HEK293 (cell line): Measurements from ENCODE around the gene TPGS1.

Source experiments
- GLI4 ChIP-seq: fragments of 450-650 bp; formaldehyde crosslinking; IDR thresholded peaks from 2 replicates; pipeline ENCODE4 v1.5.1; 2016; ENCODE audit warnings: missing biosample characterization, missing genetic modification characterization
- KLF1 ChIP-seq: fragments of 450-650 bp; formaldehyde crosslinking; IDR thresholded peaks from 2 replicates; pipeline ENCODE4 v1.5.1; 2016; ENCODE audit warnings: missing biosample characterization, missing genetic modification characterization
- KLF16 ChIP-seq: fragments of 450-650 bp; formaldehyde crosslinking; IDR thresholded peaks from 2 replicates; pipeline ENCODE4 v1.5.1; 2017; ENCODE audit warnings: missing biosample characterization, missing genetic modification characterization
- SP2 ChIP-seq: fragments of 450-650 bp; formaldehyde crosslinking; IDR thresholded peaks from 2 replicates; pipeline ENCODE4 v1.5.1; 2016; ENCODE audit warnings: missing biosample characterization, missing genetic modification characterization
- ZEB2 ChIP-seq: fragments of 450-650 bp; formaldehyde crosslinking; IDR thresholded peaks from 2 replicates; pipeline ENCODE4 v1.5.1; 2016; ENCODE audit warnings: missing biosample characterization, missing genetic modification characterization
- ZNF10 ChIP-seq: fragments of 450-650 bp; formaldehyde crosslinking; IDR thresholded peaks from 2 replicates; pipeline ENCODE4 v1.5.1; 2017; ENCODE audit warnings: missing biosample characterization, missing genetic modification characterization
- ZNF114 ChIP-seq: fragments of 450-650 bp; formaldehyde crosslinking; IDR thresholded peaks from 2 replicates; pipeline ENCODE4 v1.5.0; 2017; ENCODE audit warnings: missing biosample characterization, missing genetic modification characterization
- ZNF133 ChIP-seq: fragments of 450-650 bp; formaldehyde crosslinking; IDR thresholded peaks from 2 replicates; pipeline ENCODE4 v1.5.1; 2016; ENCODE audit warnings: missing biosample characterization, missing genetic modification characterization
- ZNF157 ChIP-seq: fragments of 450-650 bp; formaldehyde crosslinking; IDR thresholded peaks from 2 replicates; pipeline ENCODE4 v1.5.1; 2016; ENCODE audit warnings: missing biosample characterization, missing genetic modification characterization
- ZNF16 ChIP-seq: fragments of 450-650 bp; formaldehyde crosslinking; IDR thresholded peaks from 2 replicates; pipeline ENCODE4 v1.5.1; 2016; ENCODE audit warnings: low read depth, missing biosample characterization, missing genetic modification characterization
- ZNF175 ChIP-seq: fragments of 450-650 bp; formaldehyde crosslinking; IDR thresholded peaks from 2 replicates; pipeline ENCODE4 v1.5.1; 2016; ENCODE audit warnings: missing biosample characterization, missing genetic modification characterization
- ZNF2 ChIP-seq: fragments of 450-650 bp; formaldehyde crosslinking; IDR thresholded peaks from 2 replicates; pipeline ENCODE4 v1.5.1; 2016; ENCODE audit warnings: missing biosample characterization, missing genetic modification characterization
- ZNF248 ChIP-seq: fragments of 450-650 bp; formaldehyde crosslinking; IDR thresholded peaks from 2 replicates; pipeline ENCODE4 v1.5.1; 2017; ENCODE audit warnings: missing biosample characterization, missing genetic modification characterization
- ZNF292 ChIP-seq: fragments of 450-650 bp; formaldehyde crosslinking; IDR thresholded peaks from 2 replicates; pipeline ENCODE4 v1.5.1; 2016; ENCODE audit warnings: low read depth, missing biosample characterization, missing genetic modification characterization, borderline replicate concordance
- ZNF302 ChIP-seq: fragments of 450-650 bp; formaldehyde crosslinking; IDR thresholded peaks from 2 replicates; pipeline ENCODE4 v1.5.1; 2016; ENCODE audit warnings: missing biosample characterization, missing genetic modification characterization, low read depth
- ZNF530 ChIP-seq: fragments of 450-650 bp; formaldehyde crosslinking; IDR thresholded peaks from 2 replicates; pipeline ENCODE4 v1.5.1; 2016; ENCODE audit warnings: low read depth, missing biosample characterization, missing genetic modification characterization
- ZNF600 ChIP-seq: fragments of 450-650 bp; formaldehyde crosslinking; IDR thresholded peaks from 2 replicates; pipeline ENCODE4 v1.5.1; 2016; ENCODE audit warnings: missing biosample characterization, missing genetic modification characterization
- ZNF660 ChIP-seq: fragments of 450-650 bp; IDR thresholded peaks from 2 replicates; pipeline ENCODE4 v1.5.1; 2018; ENCODE audit warnings: missing biosample characterization, mild to moderate bottlenecking, missing genetic modification characterization
- ZNF768 ChIP-seq: fragments of 450-650 bp; formaldehyde crosslinking; IDR thresholded peaks from 2 replicates; pipeline ENCODE4 v1.5.1; 2018; ENCODE audit warnings: missing biosample characterization, mild to moderate bottlenecking, missing genetic modification characterization
- ZSCAN30 ChIP-seq: fragments of 450-650 bp; IDR thresholded peaks from 2 replicates; pipeline ENCODE4 v1.5.1; 2018; ENCODE audit warnings: missing biosample characterization, mild to moderate bottlenecking, missing genetic modification characterization, moderate library complexity
- TF ChIP-seq, protein P1 (sequence below): fragments of 450-650 bp; formaldehyde crosslinking; conservative IDR thresholded peaks from 2 replicates; pipeline ENCODE4 v1.5.1; 2016; ENCODE audit warnings: low read depth, missing biosample characterization, missing genetic modification characterization
- TF ChIP-seq, protein P2 (sequence below): fragments of 450-650 bp; formaldehyde crosslinking; IDR thresholded peaks from 2 replicates; pipeline ENCODE4 v1.5.1; 2016; ENCODE audit warnings: missing biosample characterization, missing genetic modification characterization
- TF ChIP-seq, protein P3 (sequence below): fragments of 450-650 bp; formaldehyde crosslinking; IDR thresholded peaks from 2 replicates; pipeline ENCODE4 v1.5.1; 2016; ENCODE audit warnings: missing biosample characterization, missing genetic modification characterization
- TF ChIP-seq, protein P4 (sequence below): fragments of 450-650 bp; formaldehyde crosslinking; IDR thresholded peaks from 2 replicates; pipeline ENCODE4 v1.5.1; 2016; ENCODE audit warnings: missing biosample characterization, missing genetic modification characterization
- TF ChIP-seq, protein P5 (sequence below): fragments of 450-650 bp; formaldehyde crosslinking; optimal IDR thresholded peaks from 2 replicates; pipeline ENCODE3; 2016; ENCODE audit warnings: missing biosample characterization, mild to moderate bottlenecking, missing genetic modification characterization
- TF ChIP-seq, protein P6 (sequence below): fragments of 450-650 bp; IDR thresholded peaks from 2 replicates; pipeline ENCODE4 v1.5.1; 2018; ENCODE audit warnings: missing biosample characterization, missing genetic modification characterization

The TPGS1 gene

DNA sequence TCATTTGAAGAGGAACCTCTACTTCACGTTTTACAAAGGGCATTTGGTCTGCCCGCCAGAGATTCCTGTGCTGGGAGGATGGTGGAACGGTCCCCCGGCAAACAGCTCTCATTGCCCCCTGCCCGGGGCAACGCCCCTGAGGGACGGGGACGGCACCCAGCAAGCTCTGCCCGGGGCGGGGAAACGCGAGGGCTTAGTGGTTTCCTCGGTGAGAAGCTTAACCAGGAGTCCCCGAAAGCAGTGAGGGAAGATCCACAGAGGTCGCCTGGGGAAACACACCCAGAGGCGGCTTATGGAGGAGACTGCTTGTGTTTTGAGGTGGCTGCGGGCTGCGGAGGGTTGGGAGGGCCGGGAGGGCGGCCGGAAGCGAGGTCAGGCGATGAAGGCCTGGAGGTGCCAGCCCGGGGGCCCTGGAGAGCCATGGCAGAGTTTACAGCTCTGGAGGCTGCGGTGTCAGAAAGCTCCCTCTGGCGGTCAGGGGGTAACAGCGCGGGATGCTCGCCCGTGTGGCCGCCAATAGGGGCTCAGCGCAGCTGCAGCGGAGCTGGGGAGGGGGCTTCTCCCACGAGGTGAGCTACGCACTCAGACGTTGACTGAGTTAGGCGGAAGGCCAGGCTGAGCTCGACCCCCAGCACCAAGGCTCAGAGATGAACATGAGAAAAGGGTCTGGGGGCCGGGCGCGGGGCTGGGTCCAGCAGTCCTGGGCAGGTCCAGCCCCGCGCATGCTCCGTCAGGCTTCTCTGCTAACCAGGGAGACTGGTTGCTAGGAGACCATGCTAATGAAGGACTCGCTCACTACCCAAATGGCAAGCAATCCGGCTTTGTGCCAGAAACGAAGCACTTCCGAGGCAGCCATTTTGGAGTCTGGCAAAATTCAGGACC, 652 bp upstream of the TPGS1 start (continued):
- TF ChIP-seq ZNF660 (tag by site-specific recombination) (peak; percentile 90), KLF16 (tag by site-specific recombination) (peak; percentile 50; the same call in 1 of the 2 replicates), ZNF292 (tag by site-specific recombination) (no peak), ZNF530 (tag by site-specific recombination) (no peak), ZNF133 (tag by site-specific recombination) (no peak), ZNF16 (tag by site-specific recombination) (peak; percentile 87), ZNF768 (tag by site-specific recombination) (no peak), SP2 (tag by site-specific recombination) (peak; percentile 53), ZNF114 (tag by site-specific recombination) (no peak), ZNF157 (tag by site-specific recombination) (no peak), ZNF10 (tag by site-specific recombination) (no peak), KLF1 (tag by site-specific recombination) (peak; percentile 30; the same call in 1 of the 2 replicates), ZNF600 (peak; percentile 68), GLI4 (tag by site-specific recombination) (no peak; the same call in 1 of the 2 replicates), ZNF302 (tag by site-specific recombination) (no peak), ZEB2 (tag by site-specific recombination) (no peak), ZSCAN30 (tag by site-specific recombination) (peak; percentile 43; the same call in 1 of the 2 replicates), ZNF175 (tag by site-specific recombination) (no peak), ZNF2 (tag by site-specific recombination) (peak; percentile 95), ZNF248 (tag by site-specific recombination) (no peak)
- TF ChIP-seq, protein P1, sequence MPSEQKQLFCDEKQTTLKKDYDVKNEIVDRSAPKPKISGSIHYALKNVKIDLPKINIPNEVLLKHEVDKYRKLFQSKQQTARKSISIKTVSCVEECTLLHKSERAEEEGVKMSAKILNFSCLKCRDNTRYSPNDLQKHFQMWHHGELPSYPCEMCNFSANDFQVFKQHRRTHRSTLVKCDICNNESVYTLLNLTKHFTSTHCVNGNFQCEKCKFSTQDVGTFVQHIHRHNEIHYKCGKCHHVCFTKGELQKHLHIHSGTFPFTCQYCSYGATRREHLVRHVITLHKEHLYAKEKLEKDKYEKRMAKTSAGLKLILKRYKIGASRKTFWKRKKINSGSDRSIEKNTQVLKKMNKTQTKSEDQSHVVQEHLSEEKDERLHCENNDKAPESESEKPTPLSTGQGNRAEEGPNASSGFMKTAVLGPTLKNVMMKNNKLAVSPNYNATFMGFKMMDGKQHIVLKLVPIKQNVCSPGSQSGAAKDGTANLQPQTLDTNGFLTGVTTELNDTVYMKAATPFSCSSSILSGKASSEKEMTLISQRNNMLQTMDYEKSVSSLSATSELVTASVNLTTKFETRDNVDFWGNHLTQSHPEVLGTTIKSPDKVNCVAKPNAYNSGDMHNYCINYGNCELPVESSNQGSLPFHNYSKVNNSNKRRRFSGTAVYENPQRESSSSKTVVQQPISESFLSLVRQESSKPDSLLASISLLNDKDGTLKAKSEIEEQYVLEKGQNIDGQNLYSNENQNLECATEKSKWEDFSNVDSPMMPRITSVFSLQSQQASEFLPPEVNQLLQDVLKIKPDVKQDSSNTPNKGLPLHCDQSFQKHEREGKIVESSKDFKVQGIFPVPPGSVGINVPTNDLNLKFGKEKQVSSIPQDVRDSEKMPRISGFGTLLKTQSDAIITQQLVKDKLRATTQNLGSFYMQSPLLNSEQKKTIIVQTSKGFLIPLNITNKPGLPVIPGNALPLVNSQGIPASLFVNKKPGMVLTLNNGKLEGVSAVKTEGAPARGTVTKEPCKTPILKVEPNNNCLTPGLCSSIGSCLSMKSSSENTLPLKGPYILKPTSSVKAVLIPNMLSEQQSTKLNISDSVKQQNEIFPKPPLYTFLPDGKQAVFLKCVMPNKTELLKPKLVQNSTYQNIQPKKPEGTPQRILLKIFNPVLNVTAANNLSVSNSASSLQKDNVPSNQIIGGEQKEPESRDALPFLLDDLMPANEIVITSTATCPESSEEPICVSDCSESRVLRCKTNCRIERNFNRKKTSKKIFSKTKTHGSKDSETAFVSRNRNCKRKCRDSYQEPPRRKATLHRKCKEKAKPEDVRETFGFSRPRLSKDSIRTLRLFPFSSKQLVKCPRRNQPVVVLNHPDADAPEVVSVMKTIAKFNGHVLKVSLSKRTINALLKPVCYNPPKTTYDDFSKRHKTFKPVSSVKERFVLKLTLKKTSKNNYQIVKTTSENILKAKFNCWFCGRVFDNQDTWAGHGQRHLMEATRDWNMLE: 0 out of 2 replicates have a peak, but pooled peaks have one; percentile 21
- TF ChIP-seq, protein P2, sequence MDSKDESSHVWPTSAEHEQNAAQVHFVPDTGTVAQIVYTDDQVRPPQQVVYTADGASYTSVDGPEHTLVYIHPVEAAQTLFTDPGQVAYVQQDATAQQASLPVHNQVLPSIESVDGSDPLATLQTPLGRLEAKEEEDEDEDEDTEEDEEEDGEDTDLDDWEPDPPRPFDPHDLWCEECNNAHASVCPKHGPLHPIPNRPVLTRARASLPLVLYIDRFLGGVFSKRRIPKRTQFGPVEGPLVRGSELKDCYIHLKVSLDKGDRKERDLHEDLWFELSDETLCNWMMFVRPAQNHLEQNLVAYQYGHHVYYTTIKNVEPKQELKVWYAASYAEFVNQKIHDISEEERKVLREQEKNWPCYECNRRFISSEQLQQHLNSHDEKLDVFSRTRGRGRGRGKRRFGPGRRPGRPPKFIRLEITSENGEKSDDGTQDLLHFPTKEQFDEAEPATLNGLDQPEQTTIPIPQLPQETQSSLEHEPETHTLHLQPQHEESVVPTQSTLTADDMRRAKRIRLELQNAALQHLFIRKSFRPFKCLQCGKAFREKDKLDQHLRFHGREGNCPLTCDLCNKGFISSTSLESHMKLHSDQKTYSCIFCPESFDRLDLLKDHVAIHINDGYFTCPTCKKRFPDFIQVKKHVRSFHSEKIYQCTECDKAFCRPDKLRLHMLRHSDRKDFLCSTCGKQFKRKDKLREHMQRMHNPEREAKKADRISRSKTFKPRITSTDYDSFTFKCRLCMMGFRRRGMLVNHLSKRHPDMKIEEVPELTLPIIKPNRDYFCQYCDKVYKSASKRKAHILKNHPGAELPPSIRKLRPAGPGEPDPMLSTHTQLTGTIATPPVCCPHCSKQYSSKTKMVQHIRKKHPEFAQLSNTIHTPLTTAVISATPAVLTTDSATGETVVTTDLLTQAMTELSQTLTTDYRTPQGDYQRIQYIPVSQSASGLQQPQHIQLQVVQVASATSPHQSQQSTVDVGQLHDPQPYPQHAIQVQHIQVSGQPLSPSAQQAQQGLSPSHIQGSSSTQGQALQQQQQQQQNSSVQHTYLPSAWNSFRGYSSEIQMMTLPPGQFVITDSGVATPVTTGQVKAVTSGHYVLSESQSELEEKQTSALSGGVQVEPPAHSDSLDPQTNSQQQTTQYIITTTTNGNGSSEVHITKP: no peak
- TF ChIP-seq, protein P3, sequence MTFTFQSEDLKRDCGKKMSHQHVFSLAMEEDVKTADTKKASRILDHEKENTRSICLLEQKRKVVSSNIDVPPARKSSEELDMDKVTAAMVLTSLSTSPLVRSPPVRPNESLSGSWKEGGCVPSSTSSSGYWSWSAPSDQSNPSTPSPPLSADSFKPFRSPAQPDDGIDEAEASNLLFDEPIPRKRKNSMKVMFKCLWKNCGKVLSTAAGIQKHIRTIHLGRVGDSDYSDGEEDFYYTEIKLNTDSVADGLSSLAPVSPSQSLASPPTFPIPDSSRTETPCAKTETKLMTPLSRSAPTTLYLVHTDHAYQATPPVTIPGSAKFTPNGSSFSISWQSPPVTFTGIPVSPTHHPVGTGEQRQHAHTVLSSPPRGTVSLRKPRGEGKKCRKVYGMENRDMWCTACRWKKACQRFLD (tag by site-specific recombination): no peak
- TF ChIP-seq, protein P4, sequence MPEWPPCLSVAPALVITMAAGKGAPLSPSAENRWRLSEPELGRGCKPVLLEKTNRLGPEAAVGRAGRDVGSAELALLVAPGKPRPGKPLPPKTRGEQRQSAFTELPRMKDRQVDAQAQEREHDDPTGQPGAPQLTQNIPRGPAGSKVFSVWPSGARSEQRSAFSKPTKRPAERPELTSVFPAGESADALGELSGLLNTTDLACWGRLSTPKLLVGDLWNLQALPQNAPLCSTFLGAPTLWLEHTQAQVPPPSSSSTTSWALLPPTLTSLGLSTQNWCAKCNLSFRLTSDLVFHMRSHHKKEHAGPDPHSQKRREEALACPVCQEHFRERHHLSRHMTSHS (tag by site-specific recombination): no peak
- TF ChIP-seq, protein P5, sequence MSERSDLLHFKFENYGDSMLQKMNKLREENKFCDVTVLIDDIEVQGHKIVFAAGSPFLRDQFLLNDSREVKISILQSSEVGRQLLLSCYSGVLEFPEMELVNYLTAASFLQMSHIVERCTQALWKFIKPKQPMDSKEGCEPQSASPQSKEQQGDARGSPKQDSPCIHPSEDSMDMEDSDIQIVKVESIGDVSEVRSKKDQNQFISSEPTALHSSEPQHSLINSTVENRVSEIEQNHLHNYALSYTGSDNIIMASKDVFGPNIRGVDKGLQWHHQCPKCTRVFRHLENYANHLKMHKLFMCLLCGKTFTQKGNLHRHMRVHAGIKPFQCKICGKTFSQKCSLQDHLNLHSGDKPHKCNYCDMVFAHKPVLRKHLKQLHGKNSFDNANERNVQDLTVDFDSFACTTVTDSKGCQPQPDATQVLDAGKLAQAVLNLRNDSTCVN (tag by site-specific recombination): peak; percentile 34
- TF ChIP-seq, protein P6, sequence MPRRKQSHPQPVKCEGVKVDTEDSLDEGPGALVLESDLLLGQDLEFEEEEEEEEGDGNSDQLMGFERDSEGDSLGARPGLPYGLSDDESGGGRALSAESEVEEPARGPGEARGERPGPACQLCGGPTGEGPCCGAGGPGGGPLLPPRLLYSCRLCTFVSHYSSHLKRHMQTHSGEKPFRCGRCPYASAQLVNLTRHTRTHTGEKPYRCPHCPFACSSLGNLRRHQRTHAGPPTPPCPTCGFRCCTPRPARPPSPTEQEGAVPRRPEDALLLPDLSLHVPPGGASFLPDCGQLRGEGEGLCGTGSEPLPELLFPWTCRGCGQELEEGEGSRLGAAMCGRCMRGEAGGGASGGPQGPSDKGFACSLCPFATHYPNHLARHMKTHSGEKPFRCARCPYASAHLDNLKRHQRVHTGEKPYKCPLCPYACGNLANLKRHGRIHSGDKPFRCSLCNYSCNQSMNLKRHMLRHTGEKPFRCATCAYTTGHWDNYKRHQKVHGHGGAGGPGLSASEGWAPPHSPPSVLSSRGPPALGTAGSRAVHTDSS (tag by site-specific recombination): 0 out of 2 replicates have a peak, but pooled peaks have one; percentile 11
